Measurements from ENCODE around the gene DNAJC1.

DNA sequence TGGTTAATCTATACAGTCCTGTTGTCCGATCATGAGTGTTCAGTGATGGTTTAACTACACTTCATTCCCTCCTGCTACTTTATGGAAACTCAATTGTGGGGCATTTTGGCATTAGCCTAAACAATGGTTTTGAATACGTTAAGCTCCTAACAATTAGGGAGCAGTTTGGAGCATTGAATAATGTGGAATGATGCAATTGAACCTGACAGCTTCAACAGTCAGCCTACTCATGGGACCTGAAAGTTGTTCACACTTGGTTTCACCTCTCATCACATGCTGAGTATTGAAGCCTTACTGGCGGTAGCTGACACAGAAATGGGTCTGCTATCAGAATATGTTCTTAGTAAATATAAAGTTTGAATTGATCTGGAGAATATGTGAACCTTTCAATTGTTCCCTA lies 283.4 kb downstream of the DNAJC1 start:
- TF ChIP-seq POLR2A (IDR thresholded peaks at IDR 0.05; ENCODE audit: low read length) (no peak), REST (IDR thresholded peaks at IDR 0.05) (no peak), BHLHE40 (IDR thresholded peaks at IDR 0.05; ENCODE audit: low read depth, low read length) (no peak), RNF2 (IDR thresholded peaks at IDR 0.05; ENCODE audit: borderline replicate concordance, low read depth) (no peak), MAFK (IDR thresholded peaks at IDR 0.05; ENCODE audit: partially characterized antibody) (no peak), RFX5 (IDR thresholded peaks at IDR 0.05) (no peak)
- TF ChIP-seq, protein P1, sequence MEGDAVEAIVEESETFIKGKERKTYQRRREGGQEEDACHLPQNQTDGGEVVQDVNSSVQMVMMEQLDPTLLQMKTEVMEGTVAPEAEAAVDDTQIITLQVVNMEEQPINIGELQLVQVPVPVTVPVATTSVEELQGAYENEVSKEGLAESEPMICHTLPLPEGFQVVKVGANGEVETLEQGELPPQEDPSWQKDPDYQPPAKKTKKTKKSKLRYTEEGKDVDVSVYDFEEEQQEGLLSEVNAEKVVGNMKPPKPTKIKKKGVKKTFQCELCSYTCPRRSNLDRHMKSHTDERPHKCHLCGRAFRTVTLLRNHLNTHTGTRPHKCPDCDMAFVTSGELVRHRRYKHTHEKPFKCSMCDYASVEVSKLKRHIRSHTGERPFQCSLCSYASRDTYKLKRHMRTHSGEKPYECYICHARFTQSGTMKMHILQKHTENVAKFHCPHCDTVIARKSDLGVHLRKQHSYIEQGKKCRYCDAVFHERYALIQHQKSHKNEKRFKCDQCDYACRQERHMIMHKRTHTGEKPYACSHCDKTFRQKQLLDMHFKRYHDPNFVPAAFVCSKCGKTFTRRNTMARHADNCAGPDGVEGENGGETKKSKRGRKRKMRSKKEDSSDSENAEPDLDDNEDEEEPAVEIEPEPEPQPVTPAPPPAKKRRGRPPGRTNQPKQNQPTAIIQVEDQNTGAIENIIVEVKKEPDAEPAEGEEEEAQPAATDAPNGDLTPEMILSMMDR (IDR thresholded peaks at IDR 0.05) = no peak
